NT2/D1 (cell line): ENCODE measurements around the gene C2CD3.

Experiments
- SUZ12 ChIP-seq: IDR thresholded peaks from 2 replicates; pipeline ENCODE4 v1.6.1; 2011; ENCODE audit not compliant: insufficient read length, insufficient read depth; ENCODE audit errors: extremely low read depth
- YY1 ChIP-seq: IDR thresholded peaks from 2 replicates; pipeline ENCODE4 v1.6.1; 2011; ENCODE audit not compliant: insufficient read length, insufficient read depth
- ZNF274 ChIP-seq: IDR thresholded peaks from 2 replicates; pipeline ENCODE4 v1.6.1; 2011; ENCODE audit warnings: mild to moderate bottlenecking, low read depth, low read length

DNA sequence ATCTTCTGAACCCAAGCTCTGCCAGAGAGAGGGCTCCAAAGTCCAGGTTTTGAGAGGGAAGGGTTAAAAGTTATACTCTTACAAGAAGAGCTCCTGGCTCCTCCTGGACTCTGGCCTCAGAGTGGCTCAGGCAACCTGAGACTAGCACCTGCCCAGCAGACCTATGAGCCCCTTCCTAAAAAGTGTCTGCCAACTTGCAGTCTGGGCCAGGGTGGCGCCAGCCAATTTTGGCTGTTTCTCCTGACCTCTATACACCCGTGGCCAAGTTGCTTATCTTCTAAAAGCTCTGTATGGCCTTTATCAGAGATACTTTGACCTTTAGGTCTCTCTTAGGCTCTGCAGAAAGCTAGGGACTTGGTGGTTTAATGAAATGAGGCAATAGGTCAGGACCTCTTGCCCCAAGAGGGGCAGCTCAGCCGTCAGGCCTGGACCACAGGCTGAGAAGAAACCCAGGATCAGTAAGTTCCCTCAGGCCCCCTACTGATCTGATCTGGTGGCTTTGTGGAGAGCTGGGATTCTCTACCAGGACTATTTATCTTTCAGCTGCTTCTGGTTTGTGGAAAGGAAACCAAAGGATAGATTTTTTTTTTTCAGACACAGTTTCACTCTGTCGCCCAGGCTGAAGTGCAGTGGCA lies 151.6 kb downstream of the C2CD3 start:
- TF ChIP-seq YY1 (no peak), ZNF274 (no peak), SUZ12 (no peak)
